ENCODE data around the gene PCDH7. TPM values are rescaled to one million over a fixed set of nuclear protein-coding genes. Genes with fewer than 3 reads are reported as not detected.
A peak's percentile ranks its signal among the peaks of the same experiment; 100 is the strongest.

PCDH7 gene
- total and polyA plus RNA-seq, 2 of the 4 experiments (the other 2 are of a cell fraction): 26.5 to 44.1 TPM

DNA sequence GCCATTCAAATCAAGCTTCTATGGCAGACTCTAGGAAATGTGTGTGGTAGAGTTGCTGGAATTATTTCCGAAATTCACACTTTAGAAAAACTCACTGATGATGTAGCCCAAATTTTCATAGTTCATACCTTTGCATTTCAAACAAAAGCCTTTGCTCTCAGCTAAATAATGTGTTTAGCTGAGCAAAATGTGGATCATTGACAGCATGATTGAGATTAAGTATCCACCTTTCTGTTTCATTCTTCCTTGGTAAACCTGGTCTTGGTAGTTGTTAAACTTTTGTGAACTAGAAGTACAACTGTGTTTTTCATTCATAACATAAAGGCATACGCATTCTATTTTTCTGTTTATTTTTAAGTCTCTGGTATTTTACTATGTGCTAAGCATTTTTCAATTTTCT, 7.2 kb downstream of the PCDH7 start:
- H3K4me2 ChIP-seq (ENCODE audit: low read depth, low read length): peak overlapping the region; percentile 23; the same call in 1 of the 2 replicates
- DNase-seq: no peak
- POLR2A ChIA-PET (ENCODE audit: unreplicated experiment): no interaction called here

More for the DNA sequence above, 7.2 kb downstream of the PCDH7 start:
- no peak overlapping the region for H4K91ac ChIP-seq (ENCODE audit: insufficient read depth, low read depth, low read length)
- no peak overlapping the region for H3K18ac ChIP-seq (ENCODE audit: low read depth, low read length)
- H3K9me1 ChIP-seq (ENCODE audit: insufficient read depth, low read length): peaks cover 7% of the 10 kb centered on the region; the same call in 1 of the 2 replicates
- in situ Hi-C loops (cut with MboI; ENCODE audit: low sequenced_read_pairs): no loop called here
- H2BK20ac ChIP-seq (ENCODE audit: low read depth, low read length): no peak overlapping the region
- no peak overlapping the region for H2AK9ac ChIP-seq (replicated peaks; ENCODE audit: low read depth, low read length, poor library complexity)
- no peak overlapping the region for H2BK120ac ChIP-seq (ENCODE audit: low read depth, low read length)
- H3K79me1 ChIP-seq (ENCODE audit: low read depth in 1 of 2, low read length in 2 of 2): peaks cover 4 to 15% of the 10 kb centered on the region in 2 experiments
- no peak overlapping the region for H4K5ac ChIP-seq (ENCODE audit: low read depth, low read length)
- peaks cover 5% of the 10 kb centered on the region; the same call in 1 of the 2 replicates for H4K20me1 ChIP-seq (ENCODE audit: insufficient read depth, low read length)
- no peak overlapping the region for H3K4me3 ChIP-seq (ENCODE audit: insufficient read depth, low read depth, low read length)
- H2AFZ ChIP-seq (replicated peaks; ENCODE audit: low read length, poor library complexity): no peak overlapping the region
- no CpG with 5 or more reads among the region's 2 CpGs for WGBS, 2 experiments (ENCODE audit: extremely low coverage in 2 of 2, insufficient read length in 1 of 2)
- intact Hi-C loops (cut with micrococcal nuclease): no loop called here
- H3K9ac ChIP-seq (ENCODE audit: low read depth, low read length): no peak overlapping the region
- H2AK5ac ChIP-seq (ENCODE audit: low read depth, low read length): no peak overlapping the region
- peak overlapping the region; percentile 21 for H2BK5ac ChIP-seq (ENCODE audit: low read depth, low read length, poor library complexity, severe bottlenecking)
- no peaks in the 10 kb centered on the region for H3K9me3 ChIP-seq (ENCODE audit: control insufficient read depth, insufficient read depth, low read length)
- no peak overlapping the region for H3K23ac ChIP-seq (ENCODE audit: low read depth, low read length)
- H3K4ac ChIP-seq (ENCODE audit: low read depth, low read length): no peak overlapping the region
- no peak for ATAC-seq (ENCODE audit: low read depth)
- no peak overlapping the region for H2BK15ac ChIP-seq (ENCODE audit: low read depth, low read length)
- no peak overlapping the region for H4K8ac ChIP-seq (ENCODE audit: low read depth in 2 of 2, low read length in 2 of 2)
- no peaks in the 10 kb centered on the region; the same call in 1 of the 2 replicates for H3K27me3 ChIP-seq (ENCODE audit: control insufficient read depth, insufficient read depth, low read length)
- no peak overlapping the region for H3K14ac ChIP-seq (replicated peaks; ENCODE audit: low read depth, low read length)
- dilution Hi-C loops (cut with HindIII; ENCODE audit: low sequenced_read_pairs, unreplicated experiment): no loop called here
- BruUV-seq (replicated peaks): no TSS peak
- H3K56ac ChIP-seq (ENCODE audit: extremely low read depth, insufficient read depth, low read length): no peak overlapping the region
- CTCF ChIA-PET: no interaction called here
- H3K27ac ChIP-seq (ENCODE audit: insufficient read depth, low read length): no peak overlapping the region
- no peaks in the 10 kb centered on the region for H3K36me3 ChIP-seq (ENCODE audit: control insufficient read depth, insufficient read depth, low read length)
- TF ChIP-seq CHD1 (IDR thresholded peaks at IDR 0.05; ENCODE audit: low read depth, low read length) (no peak), MAZ (IDR thresholded peaks at IDR 0.05; ENCODE audit: borderline replicate concordance, low read depth, low read length) (no peak), CEBPB (IDR thresholded peaks at IDR 0.05; ENCODE audit: low read depth, low read length) (no peak), ELK1 (IDR thresholded peaks at IDR 0.05; ENCODE audit: borderline replicate concordance, low read depth, low read length) (no peak), RAD21 (IDR thresholded peaks at IDR 0.05; ENCODE audit: low read length) (no peak), RCOR1 (IDR thresholded peaks at IDR 0.05; ENCODE audit: insufficient replicate concordance, low read length) (no peak)
- H3K4me1 ChIP-seq (ENCODE audit: control insufficient read depth, insufficient read depth, low read length): no peaks in the 10 kb centered on the region

Measured in IMR-90 (cell line).